Activated B cell treated with CpG ODN at 0.5 μM for 24 hours (primary cell): ENCODE results near the gene KRTAP20-3. TPM values are rescaled to one million over a fixed set of nuclear protein-coding genes. Genes with fewer than 3 reads are reported as not detected.

ENCODE experiments used
- ATAC-seq: fragments of 200-7000 bp; cut with Tn5 transposase; one replicate; pipeline ENCODE4 v1.10.0; 2021; ENCODE audit warnings: low read depth, mild to moderate bottlenecking, moderate library complexity
- CTCF ChIA-PET: fragments of 350-600 bp; sonication (Branson Sonifier 250); formaldehyde crosslinking; loops from one replicate; lab custom pipeline; 2021; ENCODE audit warnings: antibody characterized with exemption; lab: Charles Lee
- POLR2A ChIA-PET: fragments of 350-600 bp; sonication (Branson Sonifier 250); formaldehyde crosslinking; loops from one replicate; lab custom pipeline; 2021; ENCODE audit warnings: antibody characterized with exemption; lab: Charles Lee
- DNase-seq: peaks from one replicate; pipeline ENCODE4 v3.0.0; 2022
- H3K27ac Mint-ChIP-seq: one replicate; pipeline ENCODE4 v1.8.0; 2020; ENCODE audit warnings: mixed read lengths
- H3K27me3 Mint-ChIP-seq: one replicate; pipeline ENCODE4 v1.8.0; 2021; ENCODE audit warnings: mixed read lengths
- H3K36me3 Mint-ChIP-seq: one replicate; pipeline ENCODE4 v1.8.0; 2021; ENCODE audit warnings: low read depth, mixed read lengths
- H3K4me1 Mint-ChIP-seq: one replicate; pipeline ENCODE4 v1.8.0; 2021; ENCODE audit warnings: mixed read lengths
- H3K4me3 Mint-ChIP-seq: one replicate; pipeline ENCODE4 v1.8.0; 2020; ENCODE audit warnings: mild to moderate bottlenecking, mixed read lengths
- H3K9me3 Mint-ChIP-seq: one replicate; pipeline ENCODE4 v1.8.0; 2020; ENCODE audit warnings: mixed read lengths
- CTCF ChIP-seq: fragments of 200-600 bp; IDR thresholded peaks from one replicate; pipeline ENCODE4 v1.8.0; 2022; ENCODE audit warnings: antibody characterized with exemption, mild to moderate bottlenecking
- intact Hi-C: fragments of 100-400 bp; cut with micrococcal nuclease; formaldehyde crosslinking; loops from one replicate; pipeline ENCODE4 v1.15.1; 2024
- total RNA-seq: library from RNA; stranded (reverse); gene quantifications from 2 replicates; pipeline ENCODE4 v1.2.3, GENCODE V29; 2022

The KRTAP20-3 gene
- total RNA-seq, 1 donor from 2014 or later = not detected

GRCh38 chr21:30613836-30614235 lies 28.8 kb upstream of the KRTAP20-3 start, which contains the start of gene KRTAP6-1:
Gene KRTAP6-1, minus strand, starts transcription at chr21:30613930. Its CDS starts 26 bp downstream, at chr21:30613904.
- TF ChIP-seq CTCF = no peak
- DNase-seq = no peak
- no peaks in the 10 kb centered on the region for H3K27me3 Mint-ChIP-seq
- no peak within 1 kb of the TSS for H3K4me3 Mint-ChIP-seq
- no peak within 1 kb of the TSS for H3K27ac Mint-ChIP-seq
- H3K4me1 Mint-ChIP-seq = no peaks in the 10 kb centered on the region
- peaks cover 10% of the 10 kb centered on the region for H3K9me3 Mint-ChIP-seq
- CTCF ChIA-PET = no interaction called here
- no peaks in the 10 kb centered on the region for H3K36me3 Mint-ChIP-seq
- POLR2A ChIA-PET = no interaction called here
- ATAC-seq = no peak
- intact Hi-C loops = no loop called here

GRCh38 chr21:30615199-30615598 lies 27.5 kb upstream of the KRTAP20-3 start:
- ATAC-seq = no peak
- no peaks in the 10 kb centered on the region for H3K4me1 Mint-ChIP-seq
- H3K4me3 Mint-ChIP-seq = no peak overlapping the region
- H3K36me3 Mint-ChIP-seq = no peaks in the 10 kb centered on the region
- peaks cover 7% of the 10 kb centered on the region for H3K9me3 Mint-ChIP-seq
- H3K27me3 Mint-ChIP-seq = no peaks in the 10 kb centered on the region
- no peak for DNase-seq
- no peak for TF ChIP-seq CTCF
- H3K27ac Mint-ChIP-seq = no peak overlapping the region
- intact Hi-C loops = no loop called here
- ChIA-PET POLR2A (no interaction called here), CTCF (no interaction called here)

- intact Hi-C loops = no loop called here
- ATAC-seq (no peak), DNase-seq (no peak)
- POLR2A ChIA-PET = no interaction called here
- no peak for TF ChIP-seq CTCF
- Mint-ChIP-seq H3K27ac (no peak within 1 kb of the TSS), H3K4me3 (no peak within 1 kb of the TSS), H3K27me3 (no peaks in the 10 kb centered on the region), H3K36me3 (no peaks in the 10 kb centered on the region), H3K4me1 (no peaks in the 10 kb centered on the region), H3K9me3 (peaks cover 4% of the 10 kb centered on the region)
- CTCF ChIA-PET = no interaction called here
Measured at GRCh38 chr21:30616125-30616524, 26.5 kb upstream of the KRTAP20-3 start, which contains the start of gene KRTAP20-1. Gene KRTAP20-1, plus strand, starts transcription at chr21:30616425. Its CDS starts 30 bp downstream, at chr21:30616455.

- H3K27me3 Mint-ChIP-seq = no peaks in the 10 kb centered on the region
- intact Hi-C loops = loop anchor here (10.0 kb wide), 1 partner anchor 75 kb away; no protein-coding TSS in a partner anchor
- ChIA-PET CTCF (no interaction called here), POLR2A (no interaction called here)
- H3K9me3 Mint-ChIP-seq = peaks cover 12% of the 10 kb centered on the region
- no peaks in the 10 kb centered on the region for H3K4me1 Mint-ChIP-seq
- ATAC-seq (no peak), DNase-seq (no peak)
- no peak overlapping the region for H3K4me3 Mint-ChIP-seq
- no peak overlapping the region for H3K27ac Mint-ChIP-seq
- H3K36me3 Mint-ChIP-seq = no peaks in the 10 kb centered on the region
- TF ChIP-seq CTCF = no peak
Measured at GRCh38 chr21:30620080-30620479, 22.6 kb upstream of the KRTAP20-3 start.

GRCh38 chr21:30620522-30620921 lies 22.1 kb upstream of the KRTAP20-3 start, which contains the start of gene KRTAP20-4:
Gene KRTAP20-4, plus strand, starts transcription at chr21:30620627.
- H3K27ac Mint-ChIP-seq = no peak within 1 kb of the TSS
- no peaks in the 10 kb centered on the region for H3K27me3 Mint-ChIP-seq
- H3K9me3 Mint-ChIP-seq = peaks cover 10% of the 10 kb centered on the region
- intact Hi-C loops = loop anchor here (10.0 kb wide), 1 partner anchor 74 kb away; no protein-coding TSS in a partner anchor
- ATAC-seq = no peak
- no peak within 1 kb of the TSS for H3K4me3 Mint-ChIP-seq
- no peaks in the 10 kb centered on the region for H3K36me3 Mint-ChIP-seq
- H3K4me1 Mint-ChIP-seq = no peaks in the 10 kb centered on the region
- CTCF ChIA-PET = no interaction called here
- TF ChIP-seq CTCF = no peak
- POLR2A ChIA-PET = no interaction called here
- DNase-seq = no peak
